SJCRH30 (cell line): ENCODE data around the gene NIP7. TPM values are rescaled to one million over a fixed set of nuclear protein-coding genes. Genes with fewer than 3 reads are reported as not detected.

ENCODE experiments used
- DNase-seq, 2 experiments: peaks; one replicate each; pipeline ENCODE4 v3.0.0-alpha.2; 2015 to 2020
- H3K27ac ChIP-seq: fragments of 250-450 bp; sonication (Bioruptor Pico); 2 replicates; pipeline ENCODE4 v1.5.1; 2020; ENCODE audit warnings: mild to moderate bottlenecking, moderate library complexity
- H3K27me3 ChIP-seq: fragments of 250-450 bp; sonication (Bioruptor Pico); 2 replicates; pipeline ENCODE4 v1.5.1; 2020; ENCODE audit warnings: mild to moderate bottlenecking, moderate library complexity
- H3K36me3 ChIP-seq: fragments of 250-450 bp; sonication (Bioruptor Pico); 2 replicates; pipeline ENCODE4 v1.5.1; 2020; ENCODE audit warnings: mild to moderate bottlenecking, moderate library complexity
- H3K4me1 ChIP-seq: fragments of 250-450 bp; sonication (Bioruptor Pico); 2 replicates; pipeline ENCODE4 v1.5.1; 2020; ENCODE audit warnings: mild to moderate bottlenecking, moderate library complexity
- H3K4me3 ChIP-seq: fragments of 250-450 bp; sonication (Bioruptor Pico); 2 replicates; pipeline ENCODE4 v1.5.1; 2020; ENCODE audit warnings: mild to moderate bottlenecking, moderate library complexity
- H3K9me3 ChIP-seq: fragments of 250-450 bp; sonication (Bioruptor Pico); replicated peaks from 2 replicates; pipeline ENCODE4 v1.5.1; 2020; ENCODE audit warnings: mild to moderate bottlenecking, moderate library complexity
- total RNA-seq: library from RNA; depleted of rRNA; stranded (reverse); fragments of >200 nt; shearing (Covaris generic); gene quantifications from 2 replicates; pipeline ENCODE4 v1.2.3, GENCODE V29; 2014

The NIP7 gene
- total RNA-seq, 1 experiment from 2014 or later = 31.8 TPM

GRCh38 chr16:69311533-69312387 is 27.8 kb upstream of the NIP7 start:
- H3K27ac ChIP-seq = no peak overlapping the region; the same call in 1 of the 2 replicates
- peak overlapping the region; percentile 98 for H3K4me3 ChIP-seq
- peak; percentile 38 to 40 for DNase-seq
- H3K4me1 ChIP-seq = no peaks in the 10 kb centered on the region
- H3K9me3 ChIP-seq = no peaks in the 10 kb centered on the region
- H3K27me3 ChIP-seq = no peaks in the 10 kb centered on the region
- peaks cover 7% of the 10 kb centered on the region; the same call in 1 of the 2 replicates for H3K36me3 ChIP-seq

GRCh38 chr16:69313469-69313868 is 26.1 kb upstream of the NIP7 start:
- no peak for DNase-seq
- H3K36me3 ChIP-seq = peaks cover 7% of the 10 kb centered on the region; the same call in 1 of the 2 replicates
- H3K9me3 ChIP-seq = no peaks in the 10 kb centered on the region
- H3K27ac ChIP-seq = no peak overlapping the region
- no peak overlapping the region for H3K4me3 ChIP-seq
- H3K27me3 ChIP-seq = no peaks in the 10 kb centered on the region
- H3K4me1 ChIP-seq = no peaks in the 10 kb centered on the region

GRCh38 chr16:69314534-69314933 is 25.0 kb upstream of the NIP7 start:
- no peak overlapping the region for H3K27ac ChIP-seq
- no peaks in the 10 kb centered on the region for H3K9me3 ChIP-seq
- peaks cover 12% of the 10 kb centered on the region; the same call in 1 of the 2 replicates for H3K36me3 ChIP-seq
- no peaks in the 10 kb centered on the region for H3K27me3 ChIP-seq
- H3K4me3 ChIP-seq = no peak overlapping the region
- no peaks in the 10 kb centered on the region for H3K4me1 ChIP-seq
- DNase-seq = no peak

DNA sequence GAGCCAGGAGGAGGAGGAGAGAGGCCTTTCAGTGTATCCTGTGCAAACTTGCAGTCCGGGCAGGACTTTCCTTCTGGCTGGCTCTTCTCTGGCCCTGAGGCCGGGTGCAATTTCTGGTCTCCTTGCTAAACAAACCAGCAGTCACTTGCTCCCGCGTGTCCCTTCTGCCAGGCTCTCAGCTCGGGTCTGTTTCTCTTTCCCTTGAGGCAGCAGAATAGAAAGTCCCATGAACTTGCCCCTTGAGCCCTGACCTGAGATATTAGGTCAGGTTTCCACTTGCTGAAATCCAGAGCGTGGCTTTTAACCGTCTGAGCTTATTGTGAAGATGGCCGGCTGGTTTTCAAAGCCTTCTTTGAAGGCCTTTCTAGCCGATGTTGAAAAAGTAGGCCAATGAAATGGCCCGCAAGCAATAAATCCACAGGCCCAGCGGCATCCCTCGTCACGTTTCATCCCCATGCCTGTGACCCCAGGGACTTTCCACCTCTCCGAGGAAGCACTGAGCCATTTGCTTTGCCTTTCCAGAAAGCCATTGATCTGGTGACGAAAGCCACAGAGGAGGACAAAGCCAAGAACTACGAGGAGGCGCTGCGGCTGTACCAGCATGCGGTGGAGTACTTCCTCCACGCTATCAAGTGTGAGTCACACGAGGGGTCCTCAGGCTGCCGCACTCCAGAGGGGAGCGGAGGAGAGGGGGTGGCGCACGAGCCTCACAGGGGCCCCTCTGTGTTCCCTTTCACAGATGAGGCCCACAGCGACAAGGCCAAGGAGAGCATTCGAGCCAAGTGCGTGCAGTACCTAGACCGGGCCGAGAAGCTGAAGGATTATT is 23.9 kb upstream of the NIP7 start:
- Histone ChIP-seq H3K4me1 (no peaks in the 10 kb centered on the region), H3K4me3 (no peak overlapping the region), H3K27me3 (no peaks in the 10 kb centered on the region), H3K27ac (no peak overlapping the region), H3K9me3 (no peaks in the 10 kb centered on the region), H3K36me3 (peaks cover 15% of the 10 kb centered on the region; the same call in 1 of the 2 replicates)
- DNase-seq = no peak

- H3K27me3 ChIP-seq = no peaks in the 10 kb centered on the region
- no peaks in the 10 kb centered on the region for H3K4me1 ChIP-seq
- no peak for DNase-seq
- no peaks in the 10 kb centered on the region for H3K9me3 ChIP-seq
- H3K4me3 ChIP-seq = no peak overlapping the region
- H3K36me3 ChIP-seq = peaks cover 15% of the 10 kb centered on the region; the same call in 1 of the 2 replicates
- no peak overlapping the region for H3K27ac ChIP-seq
Observed at GRCh38 chr16:69316595-69317034, 23.0 kb upstream of the NIP7 start.

DNA sequence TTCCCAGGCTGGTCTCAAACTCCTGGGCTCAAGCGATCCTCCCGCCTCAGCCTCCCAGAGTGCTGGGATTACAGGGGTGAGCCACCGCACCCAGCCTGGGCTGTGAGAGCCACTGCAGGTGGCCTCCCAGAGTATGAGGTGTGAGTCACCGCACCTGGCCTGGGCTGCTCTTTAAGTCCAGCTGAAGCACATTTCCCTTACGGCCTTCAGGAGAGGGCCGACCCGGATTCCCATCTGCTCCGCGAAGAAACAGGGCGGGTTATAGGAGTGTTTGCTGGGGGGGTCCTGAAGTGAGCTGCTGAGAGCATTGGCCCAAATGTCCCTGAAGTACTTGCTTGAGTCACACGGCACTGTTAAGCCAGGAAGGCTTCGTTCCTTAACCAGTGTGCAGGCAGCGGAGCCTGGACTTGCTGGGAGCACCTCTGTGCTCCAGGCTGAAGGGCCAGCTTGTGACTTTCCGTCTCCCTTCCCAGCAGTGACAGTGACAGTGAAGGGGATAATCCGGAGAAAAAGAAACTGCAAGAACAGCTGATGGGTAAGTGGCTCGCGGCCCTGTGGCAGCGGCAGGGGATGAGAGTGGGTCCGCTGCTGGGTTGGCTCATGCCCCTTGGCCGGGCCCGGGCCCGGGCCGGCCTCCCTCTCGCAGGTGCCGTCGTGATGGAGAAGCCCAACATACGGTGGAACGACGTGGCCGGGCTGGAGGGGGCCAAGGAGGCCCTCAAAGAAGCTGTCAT is 21.2 kb upstream of the NIP7 start:
- DNase-seq = no peak
- H3K36me3 ChIP-seq = peaks cover 24% of the 10 kb centered on the region; the same call in 1 of the 2 replicates

DNA sequence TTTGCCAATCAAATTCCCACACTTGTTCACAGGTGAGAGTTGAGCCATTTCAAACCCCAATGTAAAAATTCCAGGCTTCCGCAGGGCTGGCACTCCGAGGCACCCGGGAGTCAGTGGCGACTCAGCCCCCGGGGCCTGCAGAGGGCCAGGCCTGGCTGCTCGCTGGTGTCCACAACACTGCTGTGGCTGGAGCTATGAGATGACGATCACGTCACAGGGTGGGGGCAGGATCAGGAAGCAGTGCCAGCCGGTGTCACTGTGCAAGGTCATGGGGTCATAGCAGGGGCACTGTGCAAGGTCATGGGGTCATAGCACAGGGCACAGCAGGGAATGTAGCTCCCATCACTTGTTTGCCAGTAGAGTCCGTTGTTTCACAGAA is 20.7 kb upstream of the NIP7 start:
- H3K9me3 ChIP-seq = no peaks in the 10 kb centered on the region
- no peak overlapping the region for H3K4me3 ChIP-seq
- no peak overlapping the region for H3K27ac ChIP-seq
- no peak for DNase-seq
- no peaks in the 10 kb centered on the region for H3K27me3 ChIP-seq
- H3K36me3 ChIP-seq = peaks cover 25% of the 10 kb centered on the region; the same call in 1 of the 2 replicates
- no peaks in the 10 kb centered on the region for H3K4me1 ChIP-seq

More for the DNA sequence above, 21.2 kb upstream of the NIP7 start:
- Histone ChIP-seq H3K27me3 (no peaks in the 10 kb centered on the region), H3K4me3 (no peak overlapping the region), H3K9me3 (no peaks in the 10 kb centered on the region), H3K27ac (no peak overlapping the region), H3K4me1 (no peaks in the 10 kb centered on the region)

- no peak for DNase-seq
- H3K27me3 ChIP-seq = no peaks in the 10 kb centered on the region
- no peaks in the 10 kb centered on the region for H3K4me1 ChIP-seq
- H3K9me3 ChIP-seq = no peaks in the 10 kb centered on the region
- no peak overlapping the region for H3K27ac ChIP-seq
- H3K36me3 ChIP-seq = peaks cover 27% of the 10 kb centered on the region; the same call in 1 of the 2 replicates
- no peak overlapping the region for H3K4me3 ChIP-seq
Observed at GRCh38 chr16:69319381-69319780, 20.2 kb upstream of the NIP7 start.

DNA sequence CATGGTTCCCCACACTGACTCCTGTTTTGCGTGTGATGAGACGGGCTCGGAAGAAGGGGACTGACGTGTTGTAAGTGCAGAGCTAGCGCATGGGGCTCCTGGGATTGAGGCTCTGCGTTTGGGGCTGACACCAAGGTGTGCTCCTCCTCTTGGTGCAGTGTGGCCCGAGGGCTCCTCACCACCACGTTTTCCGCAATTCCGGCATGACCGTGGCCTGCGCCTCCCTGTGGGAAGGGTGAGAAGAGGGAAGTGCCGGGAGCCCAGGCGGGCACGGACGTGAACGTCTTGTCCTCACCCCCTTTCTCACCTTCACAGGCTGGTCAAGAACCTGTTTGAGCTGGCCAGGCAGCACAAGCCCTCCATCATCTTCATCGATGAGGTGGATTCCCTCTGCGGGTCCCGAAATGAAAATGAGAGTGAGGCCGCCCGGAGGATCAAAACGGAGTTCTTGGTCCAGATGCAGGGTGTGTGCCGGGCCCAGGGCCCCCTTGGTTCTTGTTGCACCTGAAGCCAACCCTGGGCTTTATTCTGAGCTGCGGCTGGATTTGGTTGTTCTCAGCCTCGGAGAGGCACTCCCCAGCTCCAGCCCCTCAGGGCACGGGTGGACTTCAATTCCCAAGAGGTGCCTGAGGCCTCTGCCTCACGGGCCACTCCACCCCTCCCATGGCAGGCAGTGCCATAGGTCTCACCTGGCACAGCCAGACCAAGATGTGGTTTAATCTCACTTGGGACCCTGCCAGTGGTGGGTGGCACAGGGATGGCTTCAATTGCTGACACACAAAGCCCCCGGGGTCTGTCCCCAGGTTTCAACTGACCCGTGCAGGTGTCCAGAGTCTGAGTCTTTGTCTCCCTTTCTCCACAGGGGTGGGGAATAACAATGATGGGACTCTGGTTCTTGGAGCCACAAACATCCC is 19.5 kb upstream of the NIP7 start:
- no peaks in the 10 kb centered on the region for H3K9me3 ChIP-seq
- H3K27me3 ChIP-seq = no peaks in the 10 kb centered on the region
- peaks cover 27% of the 10 kb centered on the region; the same call in 1 of the 2 replicates for H3K36me3 ChIP-seq
- no peak overlapping the region for H3K4me3 ChIP-seq
- DNase-seq = no peak
- no peaks in the 10 kb centered on the region for H3K4me1 ChIP-seq
- no peak overlapping the region for H3K27ac ChIP-seq

GRCh38 chr16:69320740-69321073 is 18.9 kb upstream of the NIP7 start:
- no peak overlapping the region for H3K27ac ChIP-seq
- H3K36me3 ChIP-seq = peaks cover 27% of the 10 kb centered on the region; the same call in 1 of the 2 replicates
- no peak overlapping the region for H3K4me3 ChIP-seq
- H3K4me1 ChIP-seq = no peaks in the 10 kb centered on the region
- no peak for DNase-seq
- no peaks in the 10 kb centered on the region for H3K9me3 ChIP-seq
- H3K27me3 ChIP-seq = no peaks in the 10 kb centered on the region

- no peak overlapping the region for H3K4me3 ChIP-seq
- H3K4me1 ChIP-seq = no peaks in the 10 kb centered on the region
- no peak for DNase-seq
- H3K36me3 ChIP-seq = peaks cover 26% of the 10 kb centered on the region
- H3K9me3 ChIP-seq = no peaks in the 10 kb centered on the region
- no peak overlapping the region for H3K27ac ChIP-seq
- H3K27me3 ChIP-seq = no peaks in the 10 kb centered on the region
Observed at GRCh38 chr16:69321080-69321479, 18.5 kb upstream of the NIP7 start.

GRCh38 chr16:69322343-69322742 is 17.2 kb upstream of the NIP7 start:
- Histone ChIP-seq H3K27ac (no peak overlapping the region), H3K36me3 (peaks cover 34% of the 10 kb centered on the region)
- no peak for DNase-seq

GRCh38 chr16:69323415-69323814 is 16.2 kb upstream of the NIP7 start:
- H3K27ac ChIP-seq = no peak overlapping the region
- H3K36me3 ChIP-seq = peaks cover 38% of the 10 kb centered on the region
- H3K9me3 ChIP-seq = no peaks in the 10 kb centered on the region
- DNase-seq = no peak
- no peaks in the 10 kb centered on the region for H3K4me1 ChIP-seq
- no peak overlapping the region for H3K4me3 ChIP-seq
- H3K27me3 ChIP-seq = no peaks in the 10 kb centered on the region

More at GRCh38 chr16:69322343-69322742, 17.2 kb upstream of the NIP7 start:
- Histone ChIP-seq H3K9me3 (no peaks in the 10 kb centered on the region), H3K4me1 (no peaks in the 10 kb centered on the region), H3K27me3 (no peaks in the 10 kb centered on the region), H3K4me3 (no peak overlapping the region)
